Left lung (tissue), 10 donors: ENCODE measurements around the gene PPME1. TPM values are rescaled to one million over a fixed set of nuclear protein-coding genes. Genes with fewer than 3 reads are reported as not detected.

Source experiments
- ATAC-seq: fragments of 200-7000 bp; cut with Tn5 transposase; one replicate; pipeline ENCODE4 v1.9.1; 2020; ENCODE audit warnings: moderate library complexity
- DNase-seq, 4 donors: peaks; one replicate each; pipeline ENCODE4 v3.0.0-alpha.2; 2013 to 2020
- H3K27ac ChIP-seq, 2 donors: fragments of 200-600 bp; sonication (generic) in 1 of 2; one replicate each; pipeline versions ENCODE4 v1.5.0 to v1.8.0; 2020 to 2021
- H3K27me3 ChIP-seq, 2 donors: fragments of 200-600 bp; sonication (generic) in 1 of 2; one replicate each; pipeline versions ENCODE4 v1.5.0 to v1.8.0; 2020 to 2021
- H3K36me3 ChIP-seq, 2 donors: fragments of 200-600 bp; sonication (generic) in 1 of 2; one replicate each; pipeline versions ENCODE4 v1.5.0 to v1.8.0; 2020 to 2021
- H3K4me1 ChIP-seq, 2 donors: fragments of 200-600 bp; one replicate each; pipeline ENCODE4 v1.8.0; 2021
- H3K4me3 ChIP-seq, 2 donors: fragments of 200-600 bp; sonication (generic) in 1 of 2; one replicate each; pipeline versions ENCODE4 v1.5.0 to v1.8.0; 2020 to 2021; ENCODE audit warnings: mild to moderate bottlenecking in 1 of 2
- H3K9me3 ChIP-seq, 2 donors: fragments of 200-600 bp; sonication (generic) in 1 of 2; one replicate each; pipeline versions ENCODE4 v1.5.0 to v1.8.0; 2020 to 2021
- CTCF ChIP-seq, 2 donors: fragments of 200-600 bp; sonication (generic) in 1 of 2; IDR thresholded peaks; one replicate each; pipeline versions ENCODE4 v1.5.0 to v1.8.0; 2021; ENCODE audit warnings: antibody characterized with exemption in 2 of 2
- intact Hi-C, 2 donors: fragments of 100-400 bp; cut with DNase I; formaldehyde crosslinking; loops; one replicate each; pipeline versions ENCODE4 v1.11.2 to v1.14.2; 2022
- polyA plus RNA-seq, 6 donors: library from polyadenylated mRNA; unstranded; fragments of 120-200 nt; gene quantifications; one replicate each; pipeline ENCODE4 v1.2.1, GENCODE V29; 2013; ENCODE audit not compliant: insufficient read length in 6 of 6
- total RNA-seq, 2 donors: library from RNA; stranded (reverse); fragmentation: NEBNext Ultra II Directional; extraction: Animal tissue kit (Norgen Biotek cat#: 25700); gene quantifications; one replicate each; pipeline ENCODE4 v1.2.1, GENCODE V29; 2021
- donor health status: DM: no; HTN: yes; CAD: no.
- donor health status: DM: no; HTN: no; CAD: no.

The PPME1 gene
- total and polyA plus RNA-seq, 8 donors, result 30.8 to 48.0 (median 44.0) TPM

GRCh38 chr11:74284466-74284865, 113.4 kb downstream of the PPME1 start:
- Histone ChIP-seq H3K4me3 (no peak overlapping the region), H3K27ac (no peak overlapping the region), H3K27me3 (no peaks in the 10 kb centered on the region), H3K9me3 (no peaks in the 10 kb centered on the region), H3K36me3 (no peaks in the 10 kb centered on the region), H3K4me1 (peaks cover 2 to 6% of the 10 kb centered on the region in 2 donors)
- no peak for TF ChIP-seq CTCF (IDR thresholded peaks at IDR 0.05)
- DNase-seq, result no peak
- intact Hi-C loops, result no loop called here
- ATAC-seq, result no peak

GRCh38 chr11:74288161-74288560, 117.1 kb downstream of the PPME1 start:
- ATAC-seq, result peak; percentile 83

GRCh38 chr11:74288911-74289310, 117.8 kb downstream of the PPME1 start:
- intact Hi-C loops, result no loop called here
- ATAC-seq, result peak; percentile 21
- H3K27me3 ChIP-seq, result no peaks in the 10 kb centered on the region
- TF ChIP-seq CTCF (IDR thresholded peaks at IDR 0.05), result no peak
- H3K4me3 ChIP-seq, result no peak overlapping the region
- DNase-seq, result no peak
- no peaks in the 10 kb centered on the region for H3K9me3 ChIP-seq
- H3K36me3 ChIP-seq, result no peaks in the 10 kb centered on the region
- H3K27ac ChIP-seq, result no peak overlapping the region
- H3K4me1 ChIP-seq, result no peaks in the 10 kb centered on the region

More at GRCh38 chr11:74288161-74288560, 117.1 kb downstream of the PPME1 start:
- H3K36me3 ChIP-seq, result no peaks in the 10 kb centered on the region
- H3K4me1 ChIP-seq, result peaks cover 0 to 5% of the 10 kb centered on the region in 2 donors
- intact Hi-C loops, result no loop called here
- no peak for DNase-seq
- H3K27ac ChIP-seq, result no peak overlapping the region
- H3K9me3 ChIP-seq, result no peaks in the 10 kb centered on the region
- H3K27me3 ChIP-seq, result no peaks in the 10 kb centered on the region
- H3K4me3 ChIP-seq, result no peak overlapping the region
- no peak for TF ChIP-seq CTCF (IDR thresholded peaks at IDR 0.05)

- Histone ChIP-seq H3K9me3 (no peaks in the 10 kb centered on the region), H3K27me3 (no peaks in the 10 kb centered on the region), H3K4me3 (no peak overlapping the region), H3K4me1 (no peaks in the 10 kb centered on the region), H3K36me3 (no peaks in the 10 kb centered on the region), H3K27ac (no peak overlapping the region)
- ATAC-seq (no peak), DNase-seq (no peak)
- TF ChIP-seq CTCF (IDR thresholded peaks at IDR 0.05), result no peak
- intact Hi-C loops, result no loop called here
Observed at GRCh38 chr11:74297484-74297883, 126.4 kb downstream of the PPME1 start.

- intact Hi-C loops, result no loop called here
- Histone ChIP-seq H3K9me3 (no peaks in the 10 kb centered on the region), H3K27me3 (no peaks in the 10 kb centered on the region), H3K27ac (no peak overlapping the region), H3K4me1 (no peaks in the 10 kb centered on the region), H3K4me3 (no peak overlapping the region), H3K36me3 (no peaks in the 10 kb centered on the region)
- no peak for TF ChIP-seq CTCF (IDR thresholded peaks at IDR 0.05)
- DNase-seq, result no peak
- no peak for ATAC-seq
Observed at GRCh38 chr11:74299015-74299414, 127.9 kb downstream of the PPME1 start.

Other genes starting within 250 kb of the PPME1 start
- 1 to 10 TPM; 1.2 to 2.1 TPM for gene DNAJB13, start 220.3 kb upstream of the PPME1 start, total RNA-seq
- gene DNAJB13, start 220.3 kb upstream of the PPME1 start, polyA plus RNA-seq, result 1 to 10 TPM in 4 of 6 donors, under 1 TPM in 2; 0.78 to 4.8 (median 3.7) TPM
- gene UCP2, start 188.4 kb upstream of the PPME1 start, total RNA-seq, result 100 to 1,000 TPM in 1 of 2 donors, 10 to 100 TPM in 1; 70.0 to 142 TPM
- 10 to 100 TPM; 35.3 to 55.7 (median 40.6) TPM for gene UCP2, start 188.4 kb upstream of the PPME1 start, polyA plus RNA-seq
- gene UCP3, start 162.2 kb upstream of the PPME1 start, total RNA-seq, result 1 to 10 TPM; 1.0 to 2.7 TPM
- gene UCP3, start 162.2 kb upstream of the PPME1 start, polyA plus RNA-seq, result 1 to 10 TPM; 3.0 to 5.2 (median 4.1) TPM
- 10 to 100 TPM; 25.2 to 29.8 TPM for gene C2CD3, start 287 bp upstream of the PPME1 start, total RNA-seq
- 10 to 100 TPM; 22.8 to 34.5 (median 27.5) TPM for gene C2CD3, start 287 bp upstream of the PPME1 start, polyA plus RNA-seq
- 10 to 100 TPM in 1 of 2 donors, 1 to 10 TPM in 1; 2.0 to 12.1 TPM for gene P4HA3, start 140.4 kb downstream of the PPME1 start, total RNA-seq
- 1 to 10 TPM; 1.3 to 2.7 (median 2.5) TPM for gene P4HA3, start 140.4 kb downstream of the PPME1 start, polyA plus RNA-seq
- gene PGM2L1, start 227.1 kb downstream of the PPME1 start, total RNA-seq, result 10 to 100 TPM in 1 of 2 donors, 1 to 10 TPM in 1; 6.8 to 12.2 TPM
- 1 to 10 TPM; 4.8 to 6.3 (median 5.2) TPM for gene PGM2L1, start 227.1 kb downstream of the PPME1 start, polyA plus RNA-seq